RWPE2 (cell line): ENCODE measurements around the gene RPS24.

Experiments used
- ATAC-seq: fragments of 200-7000 bp; cut with Tn5 transposase; 3 replicates; pipeline ENCODE4 v1.9.1; 2021; ENCODE audit warnings: low read depth
- DNase-seq: peaks from one replicate; pipeline ENCODE4 v3.0.0-alpha.2; 2020; ENCODE audit warnings: low spot score
- H3K27ac ChIP-seq: fragments of 450-650 bp; 2 replicates; pipeline ENCODE4 v1.5.1; 2017; ENCODE audit warnings: mild to moderate bottlenecking; ENCODE audit not compliant: poor library complexity, severe bottlenecking
- H3K27me3 ChIP-seq: fragments of 250-450 bp; sonication (Bioruptor Pico); 2 replicates; pipeline ENCODE4 v1.5.1; 2021; ENCODE audit warnings: mild to moderate bottlenecking, moderate library complexity; ENCODE audit not compliant: insufficient read depth, poor library complexity, severe bottlenecking
- H3K36me3 ChIP-seq: fragments of 250-450 bp; sonication (Bioruptor Pico); 2 replicates; pipeline ENCODE4 v1.5.1; 2020; ENCODE audit warnings: low read depth, mild to moderate bottlenecking, moderate library complexity
- H3K4me1 ChIP-seq: fragments of 250-450 bp; sonication (Bioruptor Pico); 2 replicates; pipeline ENCODE4 v1.5.1; 2021; ENCODE audit warnings: mild to moderate bottlenecking, moderate library complexity; ENCODE audit not compliant: insufficient read depth, poor library complexity, severe bottlenecking
- H3K4me3 ChIP-seq: fragments of 250-450 bp; sonication (Bioruptor Pico); 2 replicates; pipeline ENCODE4 v1.5.1; 2021; ENCODE audit warnings: mild to moderate bottlenecking, moderate library complexity; ENCODE audit not compliant: severe bottlenecking
- H3K9me3 ChIP-seq: fragments of 250-450 bp; sonication (Bioruptor Pico); 2 replicates; pipeline ENCODE4 v1.5.1; 2021; ENCODE audit warnings: mild to moderate bottlenecking, moderate library complexity; ENCODE audit not compliant: severe bottlenecking
- TF ChIP-seq, protein P1 (sequence below): fragments of 450-650 bp; IDR thresholded peaks from one replicate; pipeline ENCODE4 v1.5.1; 2017; ENCODE audit warnings: mild to moderate bottlenecking, moderate library complexity; ENCODE audit not compliant: poor library complexity, severe bottlenecking

Gene RPS24

DNA sequence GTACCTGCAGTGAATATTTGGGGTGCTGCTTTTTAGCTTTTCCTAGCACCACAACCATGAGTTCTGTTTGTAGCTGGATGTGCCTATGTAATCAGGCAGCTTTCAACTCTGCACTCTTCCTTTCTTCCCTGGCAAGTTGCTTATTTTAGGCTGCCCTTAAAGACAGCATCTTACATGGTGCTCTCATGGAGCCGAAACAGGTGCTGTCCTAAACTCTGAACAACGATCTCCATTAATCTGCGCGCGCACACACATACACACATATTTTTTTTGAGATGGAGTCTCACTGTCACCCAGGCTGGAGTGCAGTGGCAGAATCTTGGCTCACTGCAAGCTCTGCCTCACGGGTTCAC lies 9.1 kb downstream of the RPS24 start:
- no peaks in the 10 kb centered on the region for H3K9me3 ChIP-seq
- peaks cover 6% of the 10 kb centered on the region for H3K4me1 ChIP-seq
- peaks cover 52% of the 10 kb centered on the region for H3K36me3 ChIP-seq
- TF ChIP-seq, protein P1, sequence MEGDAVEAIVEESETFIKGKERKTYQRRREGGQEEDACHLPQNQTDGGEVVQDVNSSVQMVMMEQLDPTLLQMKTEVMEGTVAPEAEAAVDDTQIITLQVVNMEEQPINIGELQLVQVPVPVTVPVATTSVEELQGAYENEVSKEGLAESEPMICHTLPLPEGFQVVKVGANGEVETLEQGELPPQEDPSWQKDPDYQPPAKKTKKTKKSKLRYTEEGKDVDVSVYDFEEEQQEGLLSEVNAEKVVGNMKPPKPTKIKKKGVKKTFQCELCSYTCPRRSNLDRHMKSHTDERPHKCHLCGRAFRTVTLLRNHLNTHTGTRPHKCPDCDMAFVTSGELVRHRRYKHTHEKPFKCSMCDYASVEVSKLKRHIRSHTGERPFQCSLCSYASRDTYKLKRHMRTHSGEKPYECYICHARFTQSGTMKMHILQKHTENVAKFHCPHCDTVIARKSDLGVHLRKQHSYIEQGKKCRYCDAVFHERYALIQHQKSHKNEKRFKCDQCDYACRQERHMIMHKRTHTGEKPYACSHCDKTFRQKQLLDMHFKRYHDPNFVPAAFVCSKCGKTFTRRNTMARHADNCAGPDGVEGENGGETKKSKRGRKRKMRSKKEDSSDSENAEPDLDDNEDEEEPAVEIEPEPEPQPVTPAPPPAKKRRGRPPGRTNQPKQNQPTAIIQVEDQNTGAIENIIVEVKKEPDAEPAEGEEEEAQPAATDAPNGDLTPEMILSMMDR, result no peak
- no peaks in the 10 kb centered on the region for H3K27me3 ChIP-seq
- H3K4me3 ChIP-seq, result no peak overlapping the region
- no peak for DNase-seq
- H3K27ac ChIP-seq, result no peak overlapping the region
- ATAC-seq, result peak; percentile 3; the same call in 1 of the 3 replicates

DNA sequence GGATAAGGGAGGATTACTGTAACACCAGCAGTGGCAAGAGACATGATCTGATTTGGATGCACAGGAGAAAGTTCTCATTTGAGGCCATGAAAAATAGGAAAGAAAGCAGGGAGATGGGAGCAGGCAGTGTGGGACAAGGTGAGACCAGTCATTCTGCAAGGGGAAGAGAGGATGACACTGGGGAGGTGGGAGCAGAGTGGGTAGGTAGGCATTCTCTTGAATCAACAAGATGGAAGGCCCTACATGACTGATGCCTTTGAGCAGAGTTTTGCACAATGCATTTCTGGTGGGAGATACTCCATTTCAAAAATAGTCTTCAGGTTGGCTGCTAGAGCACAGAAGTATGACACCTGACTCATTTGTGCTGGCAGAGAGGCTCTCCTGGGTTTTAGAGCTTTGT lies 10.5 kb downstream of the RPS24 start:
- peaks cover 37% of the 10 kb centered on the region for H3K36me3 ChIP-seq
- DNase-seq, result no peak
- no peaks in the 10 kb centered on the region for H3K9me3 ChIP-seq
- 0 out of 3 replicates have a peak, but pooled peaks have one; percentile 5 for ATAC-seq
- no peak overlapping the region for H3K27ac ChIP-seq
- TF ChIP-seq, protein P1, result no peak
- H3K27me3 ChIP-seq, result no peaks in the 10 kb centered on the region
- H3K4me3 ChIP-seq, result no peak overlapping the region
- H3K4me1 ChIP-seq, result peaks cover 6% of the 10 kb centered on the region

DNA sequence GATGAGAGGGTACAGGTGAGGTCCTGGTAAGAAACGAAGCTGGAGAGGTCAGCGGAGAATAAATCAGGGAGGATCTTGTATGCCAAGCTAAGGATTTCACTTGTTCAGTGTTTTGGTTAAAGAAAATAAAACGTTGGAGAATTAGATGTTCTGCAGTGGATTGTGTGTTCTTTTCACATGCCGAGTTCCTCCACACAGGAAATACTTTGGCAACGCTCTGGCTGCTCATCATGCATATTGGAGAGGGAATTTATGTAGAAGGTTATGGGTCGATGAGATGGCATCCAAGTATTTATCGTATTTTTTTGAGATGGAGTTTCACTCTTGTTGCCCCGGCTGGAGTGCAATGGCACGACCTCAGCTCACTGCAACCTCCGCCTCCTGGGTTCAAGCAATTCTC lies 11.0 kb downstream of the RPS24 start:
- no peak for ATAC-seq
- no peak for DNase-seq
- H3K27me3 ChIP-seq, result no peaks in the 10 kb centered on the region
- no peak overlapping the region for H3K27ac ChIP-seq
- peaks cover 32% of the 10 kb centered on the region for H3K36me3 ChIP-seq
- H3K4me3 ChIP-seq, result no peak overlapping the region
- TF ChIP-seq, protein P1, result no peak
- peaks cover 6% of the 10 kb centered on the region for H3K4me1 ChIP-seq
- no peaks in the 10 kb centered on the region for H3K9me3 ChIP-seq

DNA sequence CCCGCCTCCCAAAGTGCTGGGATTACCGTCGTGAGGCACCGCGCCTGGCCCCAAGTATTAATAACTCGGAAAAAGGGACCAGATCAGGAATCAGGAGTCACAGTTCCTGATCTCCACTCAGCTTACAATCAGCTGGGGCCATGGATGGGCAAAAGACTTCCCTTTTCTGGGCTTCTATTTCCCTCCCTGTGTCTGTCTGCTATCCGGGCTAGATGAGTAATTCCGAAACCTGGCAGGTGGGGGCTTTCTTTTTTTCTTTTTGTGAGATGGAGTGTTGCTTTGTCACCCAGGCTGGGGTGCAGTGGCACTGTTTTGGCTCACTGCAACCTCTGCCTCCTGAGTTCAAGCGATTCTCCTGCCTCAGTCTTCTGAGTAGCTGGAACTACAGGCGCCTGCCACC lies 11.6 kb downstream of the RPS24 start:
- Histone ChIP-seq H3K4me1 (peaks cover under 1% of the 10 kb centered on the region), H3K27me3 (no peaks in the 10 kb centered on the region), H3K27ac (no peak overlapping the region), H3K4me3 (no peak overlapping the region), H3K9me3 (no peaks in the 10 kb centered on the region), H3K36me3 (peaks cover 27% of the 10 kb centered on the region)
- no peak for DNase-seq
- TF ChIP-seq, protein P1, result no peak
- no peak for ATAC-seq

DNA sequence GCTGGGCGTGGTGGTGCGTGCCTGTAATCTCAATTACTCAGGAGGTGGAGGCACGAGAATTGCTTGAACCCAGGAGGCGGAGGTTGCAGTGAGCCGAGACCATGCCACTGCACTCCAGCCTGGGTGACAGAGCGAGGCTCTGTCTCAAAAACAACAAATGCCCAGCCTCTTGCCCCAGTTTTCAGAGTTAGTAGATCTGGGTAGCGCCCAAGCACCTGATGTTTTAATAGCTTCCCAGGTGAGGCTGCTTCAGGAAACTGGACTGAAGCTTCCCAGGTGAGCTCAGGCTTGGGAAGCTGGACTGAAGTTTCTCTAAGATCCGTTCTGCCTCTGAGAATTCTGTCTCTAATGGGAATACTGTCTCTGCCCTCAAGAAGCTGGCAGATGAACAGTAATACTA lies 12.2 kb downstream of the RPS24 start:
- ATAC-seq, result no peak
- Histone ChIP-seq H3K36me3 (peaks cover 20% of the 10 kb centered on the region), H3K4me3 (no peak overlapping the region), H3K4me1 (no peaks in the 10 kb centered on the region), H3K27ac (no peak overlapping the region), H3K9me3 (no peaks in the 10 kb centered on the region), H3K27me3 (no peaks in the 10 kb centered on the region)
- DNase-seq, result no peak
- TF ChIP-seq, protein P1, result no peak
